B cell (primary cell): Measurements from ENCODE around the gene UBE2J2.

Source experiments
- CTCF ChIP-seq: fragments of 200-600 bp; IDR thresholded peaks from one replicate; pipeline ENCODE4 v1.8.0; 2022; ENCODE audit warnings: antibody characterized with exemption, mild to moderate bottlenecking
- EZH2 ChIP-seq: IDR thresholded peaks from 2 replicates; pipeline ENCODE4 v1.6.1; 2012; ENCODE audit warnings: borderline replicate concordance, low read depth, mild to moderate bottlenecking, moderate library complexity, low read length; ENCODE audit not compliant: insufficient read depth, poor library complexity, severe bottlenecking

DNA sequence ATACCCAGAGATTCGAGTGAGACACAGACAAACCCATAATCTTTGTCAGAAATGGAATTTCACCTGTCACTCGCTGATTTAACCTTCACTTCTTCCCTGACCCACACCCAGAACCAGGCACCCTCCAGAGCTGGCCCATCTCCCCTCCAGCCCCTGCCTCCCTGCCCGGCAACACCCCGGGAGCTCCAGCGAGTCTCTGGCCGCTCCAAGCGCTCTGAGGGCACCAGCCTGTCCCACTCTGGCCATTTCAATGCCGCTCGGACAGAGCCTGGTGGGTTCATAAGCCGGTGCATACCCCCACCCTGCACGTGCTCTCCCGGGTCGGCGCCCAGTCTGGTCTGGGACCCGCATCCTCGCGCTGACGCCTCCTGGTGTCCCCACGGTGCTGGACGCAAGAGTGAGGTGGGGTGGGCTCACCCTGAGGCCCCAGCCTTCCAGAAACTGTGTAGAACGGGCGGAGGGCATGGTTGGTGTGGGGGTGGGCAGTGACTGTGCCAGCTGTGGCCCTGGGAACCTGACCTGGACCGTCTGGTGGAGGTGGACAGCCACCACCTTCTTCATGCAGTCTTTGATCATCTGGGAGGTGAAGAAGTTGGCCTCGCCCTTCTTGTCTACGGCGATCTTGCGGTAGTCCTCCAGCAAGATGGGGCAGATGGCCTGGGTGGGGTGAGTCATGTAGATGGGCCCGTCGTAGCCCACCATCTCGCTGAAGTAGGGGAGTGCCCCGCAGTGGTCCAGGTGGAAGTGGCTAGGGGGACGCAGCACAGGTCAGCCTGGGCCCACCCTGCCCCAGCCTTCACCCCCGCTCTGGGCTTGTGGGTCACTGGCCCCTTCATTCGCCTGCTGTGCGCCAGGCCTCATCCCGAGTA, 45.4 kb upstream of the UBE2J2 start:
- no peak for TF ChIP-seq CTCF
- TF ChIP-seq EZH2, result no peak
